Adrenal gland (tissue), 12 donors: ENCODE results near the gene ATP1A1. TPM values are rescaled to one million over a fixed set of nuclear protein-coding genes. Genes with fewer than 3 reads are reported as not detected.
A peak's percentile ranks its signal among the peaks of the same experiment; 100 is the strongest.

Experiments used
- DNase-seq, 7 donors: peaks; one replicate each; pipeline ENCODE4 v3.0.0-alpha.2; 2019 to 2020
- H3K27ac ChIP-seq, 5 donors: fragments of 200-600 bp; sonication (generic) in 4 of 5; 1 replicate in 3 of 5; 2 replicates in 2 of 5; pipeline versions ENCODE4 v1.5.1 to v1.8.0; 2016 to 2020; ENCODE audit warnings: mild to moderate bottlenecking in 1 of 5
- H3K27me3 ChIP-seq: fragments of 200-600 bp; 2 replicates; pipeline ENCODE4 v1.8.0; 2021
- H3K36me3 ChIP-seq, 2 donors: fragments of 200-600 bp; replicated peaks in 1 of 2; 1 replicate in 1 of 2; 2 replicates in 1 of 2; pipeline versions ENCODE4 v1.5.1 to v1.8.0; 2018 to 2022
- H3K4me1 ChIP-seq, 2 donors: fragments of 200-600 bp; replicated peaks in 1 of 2; 1 replicate in 1 of 2; 2 replicates in 1 of 2; pipeline versions ENCODE4 v1.5.1 to v1.8.0; 2018 to 2021
- H3K4me3 ChIP-seq, 4 donors: fragments of 200-600 bp; sonication (generic) in 3 of 4; one replicate each; pipeline ENCODE4 v1.5.1; 2016 to 2018
- H3K9me3 ChIP-seq, 3 donors: fragments of 200-600 bp; sonication (generic) in 1 of 3; replicated peaks in 1 of 3; 1 replicate in 2 of 3; 2 replicates in 1 of 3; pipeline versions ENCODE4 v1.5.1 to v1.8.0; 2016 to 2021
- CTCF ChIP-seq, 6 experiments: fragments of 450-650 bp in 4 of 6; fragments of 200-600 bp in 2 of 6; sonication (generic) in 1 of 6; IDR thresholded peaks; 1 replicate in 5 of 6; 2 replicates in 1 of 6; pipeline versions ENCODE4 v1.5.1 to v1.8.0; 2016 to 2021; ENCODE audit warnings: antibody characterized with exemption in 6 of 6, mild to moderate bottlenecking in 2 of 6, moderate library complexity in 1 of 6
- POLR2A ChIP-seq, 2 donors: fragments of 450-650 bp; IDR thresholded peaks; one replicate each; pipeline ENCODE4 v1.6.1; 2017; ENCODE audit warnings: antibody characterized with exemption in 2 of 2, mild to moderate bottlenecking in 2 of 2, moderate library complexity in 1 of 2
- WGBS, 4 donors: extraction: QIAGEN DNeasy Blood & Tissue Kit in 2 of 4; methylation state at CpG; one replicate each; pipeline versions ENCODE4 v1.1.5 to v1.1.7; 2013 to 2017; 5-methylcytosine and 5-hydroxymethylcytosine counted together
- intact Hi-C, 2 donors: fragments of 100-400 bp; cut with DNase I; formaldehyde crosslinking; loops; one replicate each; pipeline versions ENCODE4 v1.14.1 to v1.15.0; 2022 to 2023
- polyA plus RNA-seq, 3 donors: library from polyadenylated mRNA; stranded (reverse); fragments of 200-250 nt in 2 of 3; fragments of 350-450 nt in 1 of 3; fragmentation: Illumina TruSeq in 1 of 3; extraction: RNeasy Lipid Tissue Mini Kit (QIAGEN cat#74804) in 1 of 3; gene quantifications; one replicate each; pipeline ENCODE4 v1.2.3, GENCODE V29; 2013 to 2014
- total RNA-seq, 9 donors: library from RNA; depleted of rRNA in 4 of 9; stranded (reverse); fragments of >200 nt in 4 of 9; fragments of 120-200 nt in 1 of 9; fragmentation: NEBNext Ultra II Directional in 1 of 9; extraction: Animal tissue kit (Norgen Biotek cat#: 25700) in 1 of 9; gene quantifications; one replicate each; pipeline versions ENCODE4 v1.1.0 to v1.2.4, GENCODE V29; 2013 to 2023
- donor health status: healthy with polysubstance abuse.
- donor health status: Bipolar disorder and iron deficiency.
- donor health status: DM: yes; HTN: yes; CAD: no.
- donor health status: DM: no; HTN: no; CAD: no.
- donor health status: DM: no; HTN: no; CAD: no.
- donor health status: DM: yes; HTN: yes; CAD: no.

The ATP1A1 gene
- total and polyA plus RNA-seq, 12 donors, result 60.7 to 377 (median 222) TPM

- intact Hi-C loops, result no loop called here
- H3K27me3 ChIP-seq, result no peaks in the 10 kb centered on the region
- 92 to 94% (median 93%) methylated on average over 13 of the region's 13 CpGs for WGBS, 4 donors
- peaks cover 0 to 34% of the 10 kb centered on the region in 2 donors for H3K36me3 ChIP-seq
- no peaks in the 10 kb centered on the region for H3K4me1 ChIP-seq
- H3K27ac ChIP-seq, result peak overlapping the region in 2 of 5 donors; percentile 20 to 51
- no peak for DNase-seq
- no peaks in the 10 kb centered on the region for H3K9me3 ChIP-seq
- TF ChIP-seq CTCF (IDR thresholded peaks at IDR 0.05) (no peak), POLR2A (IDR thresholded peaks at IDR 0.05) (no peak)
- no peak overlapping the region for H3K4me3 ChIP-seq
These were observed 36.0 kb downstream of the ATP1A1 start for GRCh38 chr1:116408803-116409720.

GRCh38 chr1:116409751-116410191 lies 36.7 kb downstream of the ATP1A1 start:
- Histone ChIP-seq H3K9me3 (no peaks in the 10 kb centered on the region), H3K4me1 (no peaks in the 10 kb centered on the region), H3K27me3 (no peaks in the 10 kb centered on the region), H3K27ac (peak overlapping the region in 2 of 5 donors; percentile 20 to 51), H3K4me3 (no peak overlapping the region), H3K36me3 (peaks cover 0 to 27% of the 10 kb centered on the region in 2 donors)
- no peak for TF ChIP-seq POLR2A (IDR thresholded peaks at IDR 0.05)
- TF ChIP-seq CTCF (IDR thresholded peaks at IDR 0.05), result no peak
- peak in 2 of 7 donors; percentile 45 to 79 for DNase-seq
- intact Hi-C loops, result no loop called here
- 61 to 77% (median 68%) methylated on average over 8 of the region's 8 CpGs for WGBS, 4 donors

- no peak for DNase-seq
- no peaks in the 10 kb centered on the region for H3K9me3 ChIP-seq
- peaks cover 17 to 20% of the 10 kb centered on the region in 2 donors for H3K4me1 ChIP-seq
- TF ChIP-seq POLR2A (IDR thresholded peaks at IDR 0.05) (no peak), CTCF (IDR thresholded peaks at IDR 0.05) (no peak)
- peaks cover 0 to 6% of the 10 kb centered on the region in 2 donors for H3K36me3 ChIP-seq
- H3K27me3 ChIP-seq, result no peaks in the 10 kb centered on the region
- 83 to 94% (median 87%) methylated on average over 2 of the region's 2 CpGs for WGBS, 4 donors
- H3K4me3 ChIP-seq, result no peak overlapping the region
- no peak overlapping the region for H3K27ac ChIP-seq
- intact Hi-C loops, result no loop called here
These were observed 38.9 kb downstream of the ATP1A1 start for GRCh38 chr1:116411784-116412479.

GRCh38 chr1:116412480-116412798 lies 39.4 kb downstream of the ATP1A1 start:
- Histone ChIP-seq H3K4me3 (no peak overlapping the region), H3K9me3 (no peaks in the 10 kb centered on the region), H3K27me3 (no peaks in the 10 kb centered on the region), H3K27ac (no peak overlapping the region), H3K36me3 (peaks cover 0 to 2% of the 10 kb centered on the region in 2 donors), H3K4me1 (peaks cover 18 to 25% of the 10 kb centered on the region in 2 donors)
- intact Hi-C loops, result no loop called here
- 84 to 91% (median 84%) methylated on average over 2 of the region's 2 CpGs for WGBS, 4 donors
- no peak for DNase-seq
- no peak for TF ChIP-seq CTCF (IDR thresholded peaks at IDR 0.05)
- TF ChIP-seq POLR2A (IDR thresholded peaks at IDR 0.05), result no peak
